Keratinocyte (primary cell): ENCODE data around the gene ACVR1B.

Experiments used
- CTCF ChIP-seq, 3 experiments: IDR thresholded peaks in 1 of 3; conservative IDR thresholded peaks in 1 of 3; optimal IDR thresholded peaks in 1 of 3; 2 replicates in 2 of 3; 3 replicates in 1 of 3; pipeline versions ENCODE3 to v1.5.1; 2011; ENCODE audit warnings: low read length in 3 of 3, mild to moderate bottlenecking in 3 of 3, moderate library complexity in 2 of 3, control low read depth in 1 of 3, inconsistent platforms in 1 of 3; ENCODE audit not compliant: insufficient read depth in 2 of 3; ENCODE audit errors: extremely low read depth in 1 of 3
- EZH2 ChIP-seq: IDR thresholded peaks from one replicate; pipeline ENCODE4 v1.6.1; 2012; ENCODE audit warnings: inconsistent platforms, mild to moderate bottlenecking, low read length, moderate library complexity

DNA sequence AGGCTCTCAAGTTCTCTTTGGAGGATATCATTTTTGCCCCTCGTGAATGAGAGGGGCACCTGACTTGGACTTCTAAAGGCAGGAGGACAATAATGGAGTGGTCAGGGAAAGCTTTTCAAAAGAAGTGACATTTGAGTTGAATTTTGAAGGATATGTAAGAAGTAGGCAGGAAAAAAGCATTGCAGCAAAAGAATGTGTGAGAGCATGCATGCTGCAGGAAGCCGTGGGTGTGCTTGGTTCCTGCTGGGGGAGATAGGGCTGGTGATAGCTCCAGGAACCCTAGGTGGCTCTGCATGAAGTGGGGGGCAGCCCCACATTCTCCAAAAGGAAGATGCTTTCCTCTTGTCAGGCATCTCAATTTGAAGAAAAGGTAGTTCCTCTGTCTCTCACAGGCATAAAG, 23.1 kb downstream of the ACVR1B start:
- no peak for TF ChIP-seq CTCF (optimal IDR thresholded peaks at IDR 0.05 in 1 of 3, IDR thresholded peaks at IDR 0.05 in 1 of 3, conservative IDR thresholded peaks at IDR 0.05 in 1 of 3; ENCODE audit: extremely low read depth in 1 of 3, insufficient read depth in 2 of 3, low read length in 3 of 3)
- no peak for TF ChIP-seq EZH2
